Neural cell (in vitro differentiated cells): ENCODE data around the gene WBP1. TPM values are rescaled to one million over a fixed set of nuclear protein-coding genes. Genes with fewer than 3 reads are reported as not detected.

Source experiments
- H2AFZ ChIP-seq: fragments of 200-600, 300-800 bp; sonication (generic), shearing (Covaris generic); 2 replicates; pipeline ENCODE4 v1.6.0; 2014; ENCODE audit warnings: low read depth, mild to moderate bottlenecking, antibody characterized with exemption, low read length, moderate library complexity
- H3F3A ChIP-seq: fragments of 200-600 bp; shearing (Covaris generic); 2 replicates; pipeline ENCODE4 v1.6.1; 2016; ENCODE audit warnings: mild to moderate bottlenecking, moderate library complexity, mixed read lengths, antibody characterized with exemption, low read length; ENCODE audit not compliant: insufficient read depth, poor library complexity, severe bottlenecking
- H3K27ac ChIP-seq: fragments of 200-600, 300-800 bp; sonication (generic), shearing (Covaris generic); 2 replicates; pipeline ENCODE4 v1.5.1; 2014; ENCODE audit warnings: mild to moderate bottlenecking, low read length, moderate library complexity
- H3K27me3 ChIP-seq: fragments of 300-800, 200-600 bp; sonication (generic), shearing (Covaris generic); 2 replicates; pipeline ENCODE4 v1.6.0; 2014; ENCODE audit warnings: mild to moderate bottlenecking, low read depth, low read length, moderate library complexity; ENCODE audit not compliant: insufficient read depth
- H3K36me3 ChIP-seq: fragments of 300-800, 200-600 bp; sonication (generic), shearing (Covaris generic); 2 replicates; pipeline ENCODE4 v1.5.1; 2014; ENCODE audit warnings: mild to moderate bottlenecking, antibody characterized with exemption, low read length, moderate library complexity; ENCODE audit not compliant: insufficient read depth
- H3K4me2 ChIP-seq: fragments of 300-800, 200-600 bp; sonication (generic), shearing (Covaris generic); 2 replicates; pipeline ENCODE4 v1.6.0; 2014; ENCODE audit warnings: mild to moderate bottlenecking, low read length
- H3K4me3 ChIP-seq: fragments of 300-800, 200-600 bp; sonication (generic), shearing (Covaris generic); 2 replicates; pipeline ENCODE4 v1.5.1; 2014; ENCODE audit warnings: mild to moderate bottlenecking, low read length, moderate library complexity
- H3K79me2 ChIP-seq: fragments of 200-600 bp; shearing (Covaris generic); replicated peaks from 2 replicates; pipeline ENCODE4 v1.6.0; 2014; ENCODE audit warnings: mild to moderate bottlenecking, low read length, moderate library complexity; ENCODE audit not compliant: insufficient read depth
- H3K9ac ChIP-seq: fragments of 300-800, 200-600 bp; sonication (generic), shearing (Covaris generic); 2 replicates; pipeline ENCODE4 v1.6.1; 2016; ENCODE audit warnings: mild to moderate bottlenecking, low read length, mixed read lengths
- H3K9me2 ChIP-seq: fragments of 200-600 bp; shearing (Covaris generic); 2 replicates; pipeline ENCODE4 v1.6.1; 2016; ENCODE audit warnings: mild to moderate bottlenecking, low read length, mixed read lengths; ENCODE audit not compliant: insufficient read depth
- H3K9me3 ChIP-seq: fragments of 200-600, 300-800 bp; sonication (generic), shearing (Covaris generic); 2 replicates; pipeline ENCODE4 v1.6.1; 2016; ENCODE audit warnings: mild to moderate bottlenecking, mixed run types, low read length, moderate library complexity, mixed read lengths
- H4K20me1 ChIP-seq: fragments of 200-600 bp; shearing (Covaris generic); 2 replicates; pipeline ENCODE4 v1.6.1; 2016; ENCODE audit warnings: mild to moderate bottlenecking, mixed run types; ENCODE audit not compliant: insufficient read depth
- EP300 ChIP-seq: fragments of 450-650 bp; conservative IDR thresholded peaks from 2 replicates; pipeline ENCODE4 v1.6.1; 2014; ENCODE audit warnings: antibody characterized with exemption, mild to moderate bottlenecking, moderate library complexity; ENCODE audit not compliant: poor library complexity, severe bottlenecking
- EZH2 ChIP-seq: fragments of 200-600, 300-800 bp; shearing (Covaris generic), sonication (generic); IDR thresholded peaks from 2 replicates; pipeline ENCODE4 v1.6.1; 2014; ENCODE audit warnings: antibody characterized with exemption, low read length, borderline replicate concordance, mild to moderate bottlenecking; ENCODE audit not compliant: insufficient read depth, poor library complexity, severe bottlenecking
- MXI1 ChIP-seq: fragments of 450-650 bp; conservative IDR thresholded peaks from 2 replicates; pipeline ENCODE4 v1.6.1; 2014; ENCODE audit warnings: antibody characterized with exemption, mild to moderate bottlenecking; ENCODE audit not compliant: poor library complexity, severe bottlenecking
- POLR2AphosphoS5 ChIP-seq: IDR thresholded peaks from 2 replicates; pipeline ENCODE4 v1.6.1; 2012
- RAD21 ChIP-seq: fragments of 450-650 bp; conservative IDR thresholded peaks from 2 replicates; pipeline ENCODE4 v1.6.1; 2014; ENCODE audit warnings: antibody characterized with exemption, mild to moderate bottlenecking, moderate library complexity
- SMC3 ChIP-seq: fragments of 450-650 bp; conservative IDR thresholded peaks from 2 replicates; pipeline ENCODE4 v1.6.1; 2014; ENCODE audit warnings: antibody characterized with exemption, mild to moderate bottlenecking, moderate library complexity; ENCODE audit not compliant: poor library complexity
- TAF1 ChIP-seq: IDR thresholded peaks from 2 replicates; pipeline ENCODE4 v1.6.1; 2012; ENCODE audit warnings: low read depth
- polyA plus RNA-seq: library from polyadenylated mRNA; depleted of rRNA; stranded (reverse); fragments of >200 nt; gene quantifications from 2 replicates; pipeline ENCODE4 v1.2.3, GENCODE V29; 2014
- TF ChIP-seq, protein P1 (sequence below): fragments of 450-650 bp; IDR thresholded peaks from 2 replicates; pipeline ENCODE4 v1.5.1; 2014; ENCODE audit warnings: antibody characterized with exemption, mild to moderate bottlenecking, moderate library complexity; ENCODE audit not compliant: poor library complexity, severe bottlenecking
- TF ChIP-seq, protein P2 (sequence below): IDR thresholded peaks from 2 replicates; pipeline ENCODE4 v1.6.1; 2012; ENCODE audit warnings: borderline replicate concordance

Gene WBP1
- polyA plus RNA-seq, 1 donor from 2014 or later, result 220 TPM

DNA sequence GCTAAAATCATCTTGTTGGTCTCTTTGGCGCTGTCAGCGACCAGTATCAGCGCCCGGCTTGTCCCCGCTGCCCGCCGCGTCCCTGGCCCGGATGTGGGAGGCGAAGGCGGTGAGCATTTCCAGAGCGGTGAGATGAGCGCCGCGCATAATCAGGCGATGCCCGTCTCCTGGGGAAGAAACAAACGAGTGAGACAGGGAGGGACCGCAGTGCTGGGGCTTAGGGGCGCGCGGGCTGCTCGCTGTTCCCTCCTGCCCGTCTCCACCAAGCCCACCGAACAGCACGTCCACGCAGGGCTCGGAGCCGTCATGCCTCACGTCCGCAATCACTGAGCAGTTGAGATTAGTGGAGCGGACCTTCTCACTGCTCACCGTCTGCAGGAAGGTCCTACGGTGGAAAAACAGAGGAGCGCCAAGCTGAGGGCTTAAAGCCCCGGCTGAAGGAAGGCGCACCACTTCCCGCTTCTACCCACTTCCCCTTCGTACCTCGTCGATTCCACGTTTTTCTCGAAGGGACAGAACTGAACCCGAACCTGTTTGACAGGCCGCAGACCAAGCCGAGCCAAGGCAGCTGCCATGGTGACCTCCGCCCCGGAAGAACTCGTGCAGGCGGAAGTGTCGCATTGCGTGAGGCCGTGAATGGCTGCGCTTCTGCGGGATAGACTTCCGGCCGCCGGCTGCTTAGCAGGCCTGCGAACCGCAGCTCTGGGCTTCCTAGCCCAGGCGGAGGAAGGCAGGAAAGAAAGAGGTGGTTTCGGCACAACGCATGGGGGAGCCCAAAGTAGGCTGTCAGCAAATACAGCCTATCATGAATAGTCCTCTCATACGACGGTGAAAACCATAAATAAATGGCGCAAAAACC lies 14.1 kb downstream of the WBP1 start, which contains the start of gene MRPL53:
Gene MRPL53, minus strand, starts transcription at position 595 of the 859 bp plus-strand sequence. Its CDS starts 20 bp downstream, at position 575.
- H3K36me3 ChIP-seq, result no peaks in the 10 kb centered on the region
- TF ChIP-seq EZH2 (no peak), POLR2AphosphoS5 (peak; percentile 99), MXI1 (peak; percentile 90), TAF1 (peak; percentile 91), RAD21 (no peak), EP300 (peak; percentile 52), SMC3 (peak; percentile 41)
- TF ChIP-seq, protein P1, sequence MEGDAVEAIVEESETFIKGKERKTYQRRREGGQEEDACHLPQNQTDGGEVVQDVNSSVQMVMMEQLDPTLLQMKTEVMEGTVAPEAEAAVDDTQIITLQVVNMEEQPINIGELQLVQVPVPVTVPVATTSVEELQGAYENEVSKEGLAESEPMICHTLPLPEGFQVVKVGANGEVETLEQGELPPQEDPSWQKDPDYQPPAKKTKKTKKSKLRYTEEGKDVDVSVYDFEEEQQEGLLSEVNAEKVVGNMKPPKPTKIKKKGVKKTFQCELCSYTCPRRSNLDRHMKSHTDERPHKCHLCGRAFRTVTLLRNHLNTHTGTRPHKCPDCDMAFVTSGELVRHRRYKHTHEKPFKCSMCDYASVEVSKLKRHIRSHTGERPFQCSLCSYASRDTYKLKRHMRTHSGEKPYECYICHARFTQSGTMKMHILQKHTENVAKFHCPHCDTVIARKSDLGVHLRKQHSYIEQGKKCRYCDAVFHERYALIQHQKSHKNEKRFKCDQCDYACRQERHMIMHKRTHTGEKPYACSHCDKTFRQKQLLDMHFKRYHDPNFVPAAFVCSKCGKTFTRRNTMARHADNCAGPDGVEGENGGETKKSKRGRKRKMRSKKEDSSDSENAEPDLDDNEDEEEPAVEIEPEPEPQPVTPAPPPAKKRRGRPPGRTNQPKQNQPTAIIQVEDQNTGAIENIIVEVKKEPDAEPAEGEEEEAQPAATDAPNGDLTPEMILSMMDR, result peak; percentile 26
- TF ChIP-seq, protein P2, sequence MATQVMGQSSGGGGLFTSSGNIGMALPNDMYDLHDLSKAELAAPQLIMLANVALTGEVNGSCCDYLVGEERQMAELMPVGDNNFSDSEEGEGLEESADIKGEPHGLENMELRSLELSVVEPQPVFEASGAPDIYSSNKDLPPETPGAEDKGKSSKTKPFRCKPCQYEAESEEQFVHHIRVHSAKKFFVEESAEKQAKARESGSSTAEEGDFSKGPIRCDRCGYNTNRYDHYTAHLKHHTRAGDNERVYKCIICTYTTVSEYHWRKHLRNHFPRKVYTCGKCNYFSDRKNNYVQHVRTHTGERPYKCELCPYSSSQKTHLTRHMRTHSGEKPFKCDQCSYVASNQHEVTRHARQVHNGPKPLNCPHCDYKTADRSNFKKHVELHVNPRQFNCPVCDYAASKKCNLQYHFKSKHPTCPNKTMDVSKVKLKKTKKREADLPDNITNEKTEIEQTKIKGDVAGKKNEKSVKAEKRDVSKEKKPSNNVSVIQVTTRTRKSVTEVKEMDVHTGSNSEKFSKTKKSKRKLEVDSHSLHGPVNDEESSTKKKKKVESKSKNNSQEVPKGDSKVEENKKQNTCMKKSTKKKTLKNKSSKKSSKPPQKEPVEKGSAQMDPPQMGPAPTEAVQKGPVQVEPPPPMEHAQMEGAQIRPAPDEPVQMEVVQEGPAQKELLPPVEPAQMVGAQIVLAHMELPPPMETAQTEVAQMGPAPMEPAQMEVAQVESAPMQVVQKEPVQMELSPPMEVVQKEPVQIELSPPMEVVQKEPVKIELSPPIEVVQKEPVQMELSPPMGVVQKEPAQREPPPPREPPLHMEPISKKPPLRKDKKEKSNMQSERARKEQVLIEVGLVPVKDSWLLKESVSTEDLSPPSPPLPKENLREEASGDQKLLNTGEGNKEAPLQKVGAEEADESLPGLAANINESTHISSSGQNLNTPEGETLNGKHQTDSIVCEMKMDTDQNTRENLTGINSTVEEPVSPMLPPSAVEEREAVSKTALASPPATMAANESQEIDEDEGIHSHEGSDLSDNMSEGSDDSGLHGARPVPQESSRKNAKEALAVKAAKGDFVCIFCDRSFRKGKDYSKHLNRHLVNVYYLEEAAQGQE, result peak; percentile 83
- H3K27ac ChIP-seq, result peak within 1 kb of the TSS; percentile 94
- peaks cover 3% of the 10 kb centered on the region for H3F3A ChIP-seq
- H3K27me3 ChIP-seq, result no peaks in the 10 kb centered on the region
- no peaks in the 10 kb centered on the region for H3K9me2 ChIP-seq
- H2AFZ ChIP-seq, result peak within 1 kb of the TSS; percentile 99
- H3K9me3 ChIP-seq, result no peaks in the 10 kb centered on the region
- H3K9ac ChIP-seq, result peak within 1 kb of the TSS; percentile 84
- H3K79me2 ChIP-seq, result no peaks in the 10 kb centered on the region
- H4K20me1 ChIP-seq, result no peaks in the 10 kb centered on the region
- peak within 1 kb of the TSS; percentile 68 for H3K4me2 ChIP-seq
- H3K4me3 ChIP-seq, result peak within 1 kb of the TSS; percentile 83

DNA sequence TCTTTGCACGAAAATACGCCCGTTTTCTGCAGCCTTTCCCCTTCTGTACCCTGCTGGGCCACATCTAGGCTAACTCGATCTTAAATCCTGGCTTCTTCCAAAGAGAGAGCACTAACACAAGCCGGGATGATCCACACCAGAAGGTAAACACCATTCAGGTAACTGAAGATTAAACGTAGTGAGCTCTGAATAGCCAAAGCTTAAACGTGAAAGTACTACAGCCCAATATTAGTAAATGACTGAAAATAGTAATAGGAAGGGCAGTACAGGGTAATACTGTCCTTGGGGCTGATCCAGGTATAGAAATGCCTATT lies 14.7 kb downstream of the WBP1 start:
- no peaks in the 10 kb centered on the region for H3K79me2 ChIP-seq
- H3F3A ChIP-seq, result peaks cover 3% of the 10 kb centered on the region
- no peaks in the 10 kb centered on the region for H3K36me3 ChIP-seq
- H3K9ac ChIP-seq, result peak overlapping the region; percentile 84
- H3K27ac ChIP-seq, result peak overlapping the region; percentile 94
- no peaks in the 10 kb centered on the region for H3K27me3 ChIP-seq
- H3K4me2 ChIP-seq, result peak overlapping the region; percentile 68
- no peaks in the 10 kb centered on the region for H4K20me1 ChIP-seq
- no peaks in the 10 kb centered on the region for H3K9me2 ChIP-seq
- H3K9me3 ChIP-seq, result no peaks in the 10 kb centered on the region
- H3K4me3 ChIP-seq, result peak overlapping the region; percentile 83
- TF ChIP-seq SMC3, result no peak
- no peak for TF ChIP-seq POLR2AphosphoS5
- no peak for TF ChIP-seq EP300
- TF ChIP-seq MXI1, result no peak
- TF ChIP-seq, protein P2, result no peak
- peak overlapping the region; percentile 99 for H2AFZ ChIP-seq
